Stimulated activated naive CD8-positive, alpha-beta T cell treated with anti-CD3 and anti-CD28 coated beads, Interleukin-15, Interleukin-2, amounts not matched to agents 100 ng/mL and 50 ng/mL, for 24 hours (primary cell): ENCODE data around the gene VPS37B.
"Not testable (repeated sequence)": the region's sequence is repeated elsewhere in the genome, so short reads cannot be mapped to it uniquely, and the experiment has no call there.

Source experiments
- H3K27ac Mint-ChIP-seq: one replicate; pipeline ENCODE4 v1.8.0; 2021; ENCODE audit warnings: mild to moderate bottlenecking, mixed read lengths
- H3K27me3 Mint-ChIP-seq: one replicate; pipeline ENCODE4 v1.8.0; 2021; ENCODE audit warnings: mixed read lengths
- H3K36me3 Mint-ChIP-seq: one replicate; pipeline ENCODE4 v1.8.0; 2021; ENCODE audit warnings: low read depth, mixed read lengths
- H3K4me1 Mint-ChIP-seq: one replicate; pipeline ENCODE4 v1.8.0; 2021; ENCODE audit warnings: low read depth, mixed read lengths
- H3K4me3 Mint-ChIP-seq: one replicate; pipeline ENCODE4 v1.8.0; 2021; ENCODE audit warnings: mild to moderate bottlenecking, mixed read lengths
- H3K9me3 Mint-ChIP-seq: one replicate; pipeline ENCODE4 v1.8.0; 2021; ENCODE audit warnings: mixed read lengths

VPS37B gene, protein sequence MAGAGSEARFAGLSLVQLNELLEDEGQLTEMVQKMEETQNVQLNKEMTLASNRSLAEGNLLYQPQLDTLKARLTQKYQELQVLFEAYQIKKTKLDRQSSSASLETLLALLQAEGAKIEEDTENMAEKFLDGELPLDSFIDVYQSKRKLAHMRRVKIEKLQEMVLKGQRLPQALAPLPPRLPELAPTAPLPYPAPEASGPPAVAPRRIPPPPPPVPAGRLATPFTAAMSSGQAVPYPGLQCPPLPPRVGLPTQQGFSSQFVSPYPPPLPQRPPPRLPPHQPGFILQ

DNA sequence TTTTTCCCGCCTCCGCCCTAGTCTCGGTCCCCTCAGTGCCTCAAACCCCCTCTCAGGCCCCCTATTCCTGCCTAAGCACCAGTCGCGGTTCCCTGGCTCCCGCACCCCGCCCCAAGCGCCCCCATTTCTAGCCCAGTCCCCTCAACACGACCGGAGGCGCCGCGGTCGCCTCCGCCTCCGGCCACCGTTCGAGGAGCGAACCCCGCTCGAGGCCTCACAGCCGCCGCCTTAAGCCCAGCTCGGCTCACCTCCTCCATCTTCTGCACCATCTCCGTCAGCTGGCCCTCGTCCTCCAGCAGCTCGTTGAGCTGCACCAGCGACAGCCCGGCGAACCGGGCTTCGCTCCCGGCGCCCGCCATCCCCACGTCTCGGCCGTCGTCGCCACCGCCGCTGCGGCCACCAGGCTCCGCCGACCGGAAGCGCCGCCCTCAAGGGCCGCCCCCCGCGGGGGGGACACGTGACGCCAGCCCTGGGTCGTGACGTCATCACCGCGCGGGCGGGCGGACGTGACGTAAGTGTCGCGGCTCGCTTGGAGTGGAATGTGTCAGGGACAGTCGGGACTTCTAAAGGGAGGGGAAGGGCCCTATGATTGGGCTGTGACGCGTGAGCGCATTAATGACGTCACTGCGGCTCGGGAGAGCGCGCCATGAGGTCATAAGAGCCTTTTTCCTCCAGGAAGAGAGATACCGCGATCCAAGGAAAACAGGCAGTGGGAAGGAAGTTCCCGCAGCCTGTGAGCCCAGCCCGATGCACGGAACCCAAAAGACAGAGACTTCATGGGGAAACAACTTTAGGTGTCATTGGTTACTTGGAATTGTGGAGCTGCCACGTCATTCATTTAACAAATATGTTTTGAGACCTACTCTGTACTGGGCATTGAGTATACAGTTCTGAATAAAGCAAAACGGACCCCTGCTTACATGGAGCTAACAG, at the start of gene VPS37B:
Gene VPS37B (minus strand): TSS at position 421 of the 933 bp plus-strand sequence. CDS start 62 bp downstream, at position 359.
- Mint-ChIP-seq H3K9me3 (no peaks in the 10 kb centered on the region), H3K4me1 (peaks cover 95% of the 10 kb centered on the region), H3K27ac (peak within 1 kb of the TSS; percentile 95), H3K27me3 (no peaks in the 10 kb centered on the region), H3K36me3 (peaks cover 14% of the 10 kb centered on the region), H3K4me3 (peak within 1 kb of the TSS; percentile 90)

DNA sequence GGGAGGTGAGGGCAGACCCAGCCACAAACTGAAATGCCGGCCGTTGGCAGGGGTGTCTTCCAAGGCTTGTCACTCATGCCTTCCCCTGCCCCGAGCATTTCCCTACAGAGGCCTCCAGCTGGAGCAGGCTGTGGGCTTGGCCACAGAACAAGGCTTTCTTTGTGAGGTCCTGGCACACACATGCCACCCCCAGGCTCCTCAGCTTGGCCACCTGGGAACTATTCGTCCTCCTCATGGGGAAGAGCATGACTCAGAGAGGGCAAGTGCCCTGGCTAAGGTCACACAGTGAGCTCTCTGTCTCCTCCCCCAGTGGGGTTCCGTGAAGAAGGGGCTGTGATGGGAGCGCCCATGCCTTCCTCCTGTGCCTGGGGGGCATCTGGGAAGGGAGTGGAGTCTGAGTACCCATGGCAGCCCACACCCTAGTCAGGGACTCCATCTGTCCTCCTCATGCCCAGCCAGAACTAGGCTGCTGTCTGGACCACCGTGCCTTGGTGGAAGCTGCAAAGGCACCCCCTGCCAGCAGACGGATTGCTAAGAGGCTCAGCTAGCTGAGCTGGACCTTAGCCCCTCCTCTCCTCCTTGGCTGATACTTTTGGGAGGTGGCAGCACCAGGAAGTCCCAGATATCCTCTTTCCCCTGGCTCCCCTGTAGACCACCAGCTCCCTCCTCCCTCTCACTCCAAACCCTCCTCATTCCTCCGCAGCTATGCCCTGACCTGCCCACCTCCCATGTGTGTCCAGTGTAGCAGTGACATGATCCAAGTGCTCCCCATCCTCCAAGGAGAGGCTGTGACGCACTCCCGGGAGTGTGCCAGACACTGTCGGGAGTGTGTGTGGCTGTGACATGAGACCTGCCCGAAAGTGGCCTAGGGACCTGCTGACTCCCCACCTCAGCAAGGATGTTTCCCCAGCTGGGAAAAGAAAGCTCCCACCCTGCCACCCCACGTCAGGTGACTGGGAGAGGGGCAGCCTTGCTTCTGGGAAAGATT, 49.0 kb upstream of the VPS37B start:
- no peak overlapping the region for H3K27ac Mint-ChIP-seq
- no peaks in the 10 kb centered on the region for H3K27me3 Mint-ChIP-seq
- no peaks in the 10 kb centered on the region for H3K36me3 Mint-ChIP-seq
- no peak overlapping the region for H3K4me3 Mint-ChIP-seq
- no peaks in the 10 kb centered on the region for H3K9me3 Mint-ChIP-seq
- peaks cover 37% of the 10 kb centered on the region for H3K4me1 Mint-ChIP-seq

DNA sequence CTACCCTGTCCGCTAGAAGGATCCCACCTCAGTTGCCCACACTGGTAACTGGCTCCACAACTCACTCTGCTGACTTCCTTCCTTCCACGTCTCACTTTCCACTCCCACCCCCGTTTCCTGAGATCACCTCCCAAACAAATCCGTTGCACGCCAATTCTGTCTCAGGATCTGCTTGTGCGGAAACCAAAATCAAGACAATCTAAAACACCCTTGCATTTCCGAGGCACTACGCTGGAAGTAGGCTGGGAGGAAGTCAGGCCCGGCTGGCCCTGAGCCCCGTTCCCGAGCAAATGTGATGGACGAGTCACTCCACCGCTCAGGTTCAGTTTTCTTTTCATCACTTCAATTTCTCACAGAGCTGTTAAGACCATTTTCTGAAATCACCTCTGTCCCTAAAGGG, 47.3 kb upstream of the VPS37B start:
- H3K27me3 Mint-ChIP-seq, result no peaks in the 10 kb centered on the region
- no peak overlapping the region for H3K4me3 Mint-ChIP-seq
- peak overlapping the region; percentile 63 for H3K27ac Mint-ChIP-seq
- H3K4me1 Mint-ChIP-seq, result peaks cover 34% of the 10 kb centered on the region
- H3K36me3 Mint-ChIP-seq, result no peaks in the 10 kb centered on the region
- H3K9me3 Mint-ChIP-seq, result no peaks in the 10 kb centered on the region

DNA sequence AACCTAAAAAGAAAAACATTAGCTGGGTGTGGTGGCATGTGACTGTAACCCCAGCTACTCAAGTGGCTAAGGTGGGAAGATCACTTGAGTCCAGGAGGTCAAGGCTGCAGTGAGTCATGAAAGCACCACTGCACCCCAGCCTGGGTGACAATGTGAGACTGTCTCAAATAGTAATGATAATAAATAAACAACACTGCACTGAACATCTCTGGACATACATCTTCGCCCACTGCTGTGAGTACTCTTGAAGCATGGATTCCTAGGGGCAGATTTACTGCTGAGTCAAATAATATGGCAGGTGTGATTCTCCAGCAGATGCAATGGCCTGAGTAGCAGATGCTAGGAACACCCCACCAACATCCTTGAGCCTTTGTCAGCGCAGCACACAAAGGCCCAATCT, 46.7 kb upstream of the VPS37B start:
- H3K4me1 Mint-ChIP-seq, result peaks cover 28% of the 10 kb centered on the region

DNA sequence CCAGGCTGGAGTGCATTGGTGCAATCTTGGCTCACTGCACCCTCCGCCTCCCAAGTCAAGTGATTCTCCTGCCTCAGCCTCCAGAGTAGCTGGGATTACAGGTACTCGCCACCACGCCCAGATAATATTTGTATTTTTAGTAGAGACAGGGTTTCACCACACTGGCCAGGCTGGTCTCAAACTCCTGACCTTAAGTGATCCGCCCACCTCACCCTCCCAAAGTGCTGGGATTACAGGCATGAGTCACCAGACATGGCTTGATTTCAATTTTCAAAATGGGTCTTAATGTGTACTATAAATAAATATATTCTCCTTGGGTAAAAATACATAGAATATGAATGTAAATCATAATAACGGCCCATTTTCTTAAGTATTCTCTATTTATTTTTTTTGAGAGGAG, 45.4 kb upstream of the VPS37B start:
- peaks cover 15% of the 10 kb centered on the region for H3K4me1 Mint-ChIP-seq
- not testable (repeated sequence) for H3K27ac Mint-ChIP-seq, H3K9me3 Mint-ChIP-seq, H3K36me3 Mint-ChIP-seq, H3K27me3 Mint-ChIP-seq, H3K4me3 Mint-ChIP-seq

More for the DNA sequence above, 46.7 kb upstream of the VPS37B start:
- Mint-ChIP-seq H3K27me3 (no peaks in the 10 kb centered on the region), H3K36me3 (peaks cover 4% of the 10 kb centered on the region), H3K9me3 (no peaks in the 10 kb centered on the region), H3K27ac (no peak overlapping the region), H3K4me3 (no peak overlapping the region)

DNA sequence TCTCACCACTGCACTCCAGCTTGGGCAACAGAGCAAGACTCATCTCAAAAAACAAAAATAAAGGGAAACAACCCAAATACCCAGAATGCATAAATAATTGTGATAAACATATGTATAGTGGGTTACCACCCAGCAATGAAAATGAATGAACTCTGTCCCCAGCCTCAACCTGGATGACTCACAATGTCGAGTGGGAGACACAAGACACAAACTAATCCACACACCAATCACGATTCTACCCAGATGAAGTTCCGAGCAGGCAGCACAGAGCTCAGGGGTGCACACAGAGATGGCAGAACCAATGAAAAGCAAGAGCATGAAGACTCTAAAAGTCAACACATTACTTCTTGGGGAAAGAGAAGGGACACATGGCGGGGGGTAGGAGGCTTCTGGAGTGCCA, 43.2 kb upstream of the VPS37B start:
- no peak overlapping the region for H3K4me3 Mint-ChIP-seq
- no peaks in the 10 kb centered on the region for H3K27me3 Mint-ChIP-seq
- H3K9me3 Mint-ChIP-seq, result no peaks in the 10 kb centered on the region
- H3K4me1 Mint-ChIP-seq, result peaks cover 12% of the 10 kb centered on the region
- no peak overlapping the region for H3K27ac Mint-ChIP-seq
- peaks cover 4% of the 10 kb centered on the region for H3K36me3 Mint-ChIP-seq

DNA sequence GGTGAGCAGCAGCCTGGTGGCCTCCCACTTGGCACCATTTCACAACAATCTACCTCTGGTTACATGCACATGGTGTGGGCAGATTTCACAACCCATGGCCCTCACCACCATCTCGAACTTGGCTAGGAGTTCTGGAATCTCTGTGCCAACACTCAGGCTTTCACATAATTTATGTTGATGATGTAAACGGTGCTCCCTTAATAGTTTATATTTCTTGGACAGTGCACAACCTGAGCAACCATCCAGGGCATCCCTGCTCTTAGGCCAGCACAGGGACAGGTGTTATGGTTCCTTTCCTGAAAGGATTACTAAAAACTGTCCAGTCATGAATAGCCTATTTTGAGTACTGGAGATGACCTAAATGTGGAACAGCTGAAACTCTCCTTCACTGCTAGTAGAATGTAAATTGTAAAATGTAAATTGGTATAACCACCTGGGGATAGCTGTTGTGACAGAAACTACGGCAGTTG, 41.7 kb upstream of the VPS37B start:
- Mint-ChIP-seq H3K9me3 (no peaks in the 10 kb centered on the region), H3K4me3 (no peak overlapping the region), H3K27ac (no peak overlapping the region), H3K27me3 (no peaks in the 10 kb centered on the region), H3K4me1 (peaks cover 2% of the 10 kb centered on the region), H3K36me3 (peaks cover 4% of the 10 kb centered on the region)

DNA sequence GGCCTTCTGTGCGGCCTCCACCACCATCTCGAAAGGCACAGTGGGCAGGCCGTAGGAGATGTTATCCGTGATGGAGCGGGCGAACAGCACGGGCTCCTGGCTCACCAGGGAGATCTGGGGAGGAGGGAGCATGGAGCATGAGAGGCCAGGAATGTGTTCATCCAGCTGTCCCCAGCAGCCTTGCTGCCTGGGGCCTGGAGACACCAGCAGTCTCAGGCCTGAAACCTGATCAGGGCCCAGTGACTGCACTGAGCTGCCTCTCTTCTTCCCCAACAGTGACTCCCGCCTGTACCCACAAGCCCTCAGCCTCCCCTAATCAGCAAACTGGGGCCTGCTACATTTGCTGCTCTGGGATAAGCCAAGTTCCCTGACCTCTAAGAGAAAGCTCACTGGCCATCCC, 39.4 kb upstream of the VPS37B start:
- H3K27ac Mint-ChIP-seq, result no peak overlapping the region
- H3K4me1 Mint-ChIP-seq, result no peaks in the 10 kb centered on the region
- H3K27me3 Mint-ChIP-seq, result no peaks in the 10 kb centered on the region
- H3K36me3 Mint-ChIP-seq, result peaks cover 4% of the 10 kb centered on the region
- H3K4me3 Mint-ChIP-seq, result no peak overlapping the region
- H3K9me3 Mint-ChIP-seq, result no peaks in the 10 kb centered on the region

DNA sequence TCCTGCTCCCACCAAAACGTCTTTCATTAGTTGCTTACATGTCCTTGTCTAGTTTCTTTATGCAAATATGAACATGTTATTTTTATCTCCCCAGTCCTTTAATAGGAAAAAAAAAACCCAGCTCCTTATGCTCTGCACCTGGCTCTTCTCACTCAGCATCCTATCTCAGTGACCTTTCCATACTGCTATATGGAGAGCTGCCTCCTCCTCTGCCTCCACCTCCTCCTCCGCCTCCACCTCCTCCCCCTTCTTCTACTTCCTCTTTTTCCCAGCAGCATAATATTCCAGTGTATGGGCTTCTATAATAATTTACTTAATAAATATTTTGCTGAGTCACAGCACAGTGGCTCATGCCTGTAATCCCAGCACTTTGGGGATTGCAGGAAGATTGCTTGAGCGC, 38.8 kb upstream of the VPS37B start:
- no peaks in the 10 kb centered on the region for H3K27me3 Mint-ChIP-seq
- no peaks in the 10 kb centered on the region for H3K9me3 Mint-ChIP-seq
- H3K4me3 Mint-ChIP-seq, result no peak overlapping the region
- H3K4me1 Mint-ChIP-seq, result no peaks in the 10 kb centered on the region
- peaks cover 4% of the 10 kb centered on the region for H3K36me3 Mint-ChIP-seq
- H3K27ac Mint-ChIP-seq, result no peak overlapping the region

DNA sequence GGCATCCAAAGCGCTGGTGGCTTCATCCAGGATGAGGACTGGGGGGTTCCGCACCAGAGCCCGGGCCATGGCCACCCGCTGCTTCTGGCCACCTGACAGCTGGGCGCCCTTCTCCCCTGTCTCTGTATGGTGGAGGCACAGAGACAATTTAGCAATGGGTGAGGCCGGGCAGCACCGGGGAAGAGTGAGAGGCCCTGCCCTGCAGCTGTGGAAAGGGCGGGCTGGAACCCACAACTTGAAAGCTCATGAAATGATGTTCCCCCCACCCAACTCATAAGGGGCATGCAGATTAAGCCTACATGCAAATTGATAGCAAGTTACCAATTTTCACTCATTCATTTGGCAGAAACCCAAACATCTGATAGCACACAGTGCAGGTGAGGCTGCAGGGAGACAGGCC, 36.3 kb upstream of the VPS37B start:
- no peaks in the 10 kb centered on the region for H3K9me3 Mint-ChIP-seq

DNA sequence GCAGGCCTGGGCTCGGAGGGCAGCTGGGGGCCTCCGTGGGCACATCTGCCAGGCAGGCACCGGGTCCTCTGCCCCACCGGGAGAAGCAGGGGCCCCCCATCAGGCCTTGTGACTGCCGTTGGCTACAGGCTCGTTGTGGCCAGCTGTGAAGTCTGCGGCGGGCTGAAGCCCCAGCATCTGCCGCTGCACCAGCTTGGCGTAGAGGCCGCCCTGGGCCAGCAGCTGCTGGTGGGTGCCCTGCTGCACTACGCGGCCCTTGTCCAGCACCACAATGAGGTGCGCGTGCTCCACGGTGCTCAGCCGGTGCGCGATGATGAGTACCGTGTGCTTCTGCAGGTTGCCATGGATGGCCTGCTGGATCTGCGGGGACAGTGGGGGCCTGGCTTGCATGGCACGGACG, 33.9 kb upstream of the VPS37B start:
- no peak overlapping the region for H3K4me3 Mint-ChIP-seq
- H3K27ac Mint-ChIP-seq, result no peak overlapping the region
- no peaks in the 10 kb centered on the region for H3K36me3 Mint-ChIP-seq
- no peaks in the 10 kb centered on the region for H3K27me3 Mint-ChIP-seq
- no peaks in the 10 kb centered on the region for H3K9me3 Mint-ChIP-seq
- H3K4me1 Mint-ChIP-seq, result peaks cover 11% of the 10 kb centered on the region

More for the DNA sequence above, 36.3 kb upstream of the VPS37B start:
- Mint-ChIP-seq H3K36me3 (no peaks in the 10 kb centered on the region), H3K4me1 (peaks cover 8% of the 10 kb centered on the region), H3K27ac (no peak overlapping the region), H3K4me3 (no peak overlapping the region), H3K27me3 (no peaks in the 10 kb centered on the region)

DNA sequence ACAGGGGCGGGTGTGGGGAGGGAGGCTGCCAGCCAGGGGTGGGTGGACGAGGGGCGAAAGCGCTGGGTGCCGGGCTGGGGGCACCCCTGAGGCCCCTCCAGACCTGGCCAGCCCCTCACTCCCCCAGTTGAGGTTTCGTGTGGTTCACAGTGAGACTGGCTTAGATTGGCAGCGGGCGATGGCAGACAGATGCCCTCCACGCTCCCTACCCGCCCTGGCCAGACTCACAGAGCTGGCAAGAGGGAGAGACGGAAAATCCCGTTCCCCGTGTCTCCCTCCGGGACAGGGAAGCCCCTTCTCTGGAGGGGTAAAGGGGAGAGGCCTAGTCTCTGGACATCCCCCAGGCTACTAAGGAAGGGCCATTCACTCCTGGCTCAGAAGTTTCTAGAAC, 33.2 kb upstream of the VPS37B start:
- H3K4me3 Mint-ChIP-seq, result no peak overlapping the region
- H3K9me3 Mint-ChIP-seq, result no peaks in the 10 kb centered on the region
- no peaks in the 10 kb centered on the region for H3K27me3 Mint-ChIP-seq
- H3K4me1 Mint-ChIP-seq, result peaks cover 11% of the 10 kb centered on the region
- no peaks in the 10 kb centered on the region for H3K36me3 Mint-ChIP-seq
- no peak overlapping the region for H3K27ac Mint-ChIP-seq

DNA sequence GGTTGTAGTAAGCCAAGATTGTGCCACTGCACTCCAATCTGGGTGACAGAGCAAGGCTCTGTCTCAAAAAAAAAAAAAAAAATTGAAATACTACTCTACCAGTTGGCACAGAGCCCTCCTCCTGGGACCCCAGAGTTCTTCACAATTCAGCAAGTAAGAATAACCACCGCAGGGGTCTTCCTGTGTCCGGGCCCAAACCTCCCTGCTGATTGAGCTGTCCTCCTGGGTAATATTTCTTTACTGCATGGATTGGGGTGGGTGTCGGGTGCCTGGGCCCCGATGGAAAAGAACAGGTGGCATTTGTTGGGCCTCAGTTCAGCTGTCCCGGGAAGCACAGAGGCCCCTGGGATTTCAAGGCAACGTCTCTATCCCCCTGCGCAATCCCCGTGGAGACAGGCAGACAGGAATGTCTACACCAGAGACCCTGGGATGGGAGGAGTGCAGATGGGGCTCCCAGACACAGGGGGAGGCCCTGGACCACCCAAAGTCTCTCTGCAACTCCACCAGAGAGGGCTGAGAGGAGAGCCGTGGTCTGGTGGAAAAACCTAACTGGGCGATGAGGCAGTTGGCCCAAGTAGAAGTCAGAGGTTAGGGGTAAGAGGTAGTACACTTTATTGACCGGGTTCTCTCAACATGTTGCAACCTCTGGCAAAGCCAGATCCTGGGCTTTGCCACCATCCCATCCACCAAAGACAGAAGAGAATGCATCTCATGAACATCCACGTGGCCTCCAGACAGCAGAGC, 32.7 kb upstream of the VPS37B start:
- Mint-ChIP-seq H3K9me3 (no peaks in the 10 kb centered on the region), H3K36me3 (no peaks in the 10 kb centered on the region), H3K4me1 (peaks cover 11% of the 10 kb centered on the region), H3K4me3 (no peak overlapping the region), H3K27me3 (no peaks in the 10 kb centered on the region), H3K27ac (no peak overlapping the region)
